ENCODE results near the gene TRIM67.

The TRIM67 gene

GRCh38 chr1:231139659-231140654 is 21.9 kb upstream of the TRIM67 start:
- DNase-seq (ENCODE audit: low read depth), result no peak
- no peak for TF ChIP-seq CTCF (IDR thresholded peaks at IDR 0.05; ENCODE audit: insufficient read depth, low read depth, low read length, missing control alignments)
- no peak overlapping the region for H3K4me3 ChIP-seq (ENCODE audit: low read depth, low read length)

- DNase-seq (ENCODE audit: low read depth), result no peak
- no peak for TF ChIP-seq CTCF (IDR thresholded peaks at IDR 0.05; ENCODE audit: insufficient read depth, low read depth, low read length, missing control alignments)
- H3K4me3 ChIP-seq (ENCODE audit: low read depth, low read length), result no peak overlapping the region
Observed at GRCh38 chr1:231144416-231145193, 17.3 kb upstream of the TRIM67 start.

- no peak for TF ChIP-seq CTCF (IDR thresholded peaks at IDR 0.05; ENCODE audit: insufficient read depth, low read depth, low read length, missing control alignments)
- no peak overlapping the region for H3K4me3 ChIP-seq (ENCODE audit: low read depth, low read length)
- DNase-seq (ENCODE audit: low read depth), result no peak
Observed at GRCh38 chr1:231147896-231148295, 14.0 kb upstream of the TRIM67 start.

GRCh38 chr1:231151811-231152210 is 10.0 kb upstream of the TRIM67 start:
- DNase-seq (ENCODE audit: low read depth), result no peak
- no peak overlapping the region for H3K4me3 ChIP-seq (ENCODE audit: low read depth, low read length)
- no peak for TF ChIP-seq CTCF (IDR thresholded peaks at IDR 0.05; ENCODE audit: insufficient read depth, low read depth, low read length, missing control alignments)

GRCh38 chr1:231153726-231154125 is 8.1 kb upstream of the TRIM67 start:
- no peak for TF ChIP-seq CTCF (IDR thresholded peaks at IDR 0.05; ENCODE audit: insufficient read depth, low read depth, low read length, missing control alignments)
- H3K4me3 ChIP-seq (ENCODE audit: low read depth, low read length), result no peak overlapping the region
- DNase-seq (ENCODE audit: low read depth), result no peak

- H3K4me3 ChIP-seq (ENCODE audit: low read depth, low read length), result no peak overlapping the region
- DNase-seq (ENCODE audit: low read depth), result no peak
- TF ChIP-seq CTCF (IDR thresholded peaks at IDR 0.05; ENCODE audit: insufficient read depth, low read depth, low read length, missing control alignments), result no peak
Observed at GRCh38 chr1:231155808-231156207, 6.0 kb upstream of the TRIM67 start.

Measured in GM12865 (cell line).